Measurements from ENCODE around the gene IL17REL. TPM values are rescaled to one million over a fixed set of nuclear protein-coding genes. Genes with fewer than 3 reads are reported as not detected.

Gene IL17REL
- total RNA-seq, 1 donor from 2014 or later: not detected

GRCh38 chr22:50039669-50040443 lies 27.3 kb upstream of the IL17REL start:
- H3K27ac Mint-ChIP-seq: no peak overlapping the region
- intact Hi-C loops (cut with micrococcal nuclease): no loop called here
- peaks cover 11% of the 10 kb centered on the region for H3K27me3 Mint-ChIP-seq (ENCODE audit: insufficient read depth)
- H3K4me1 Mint-ChIP-seq (ENCODE audit: low read depth): no peaks in the 10 kb centered on the region
- no peak for DNase-seq (ENCODE audit: low spot score)
- no peaks in the 10 kb centered on the region for H3K9me3 Mint-ChIP-seq
- H3K4me3 Mint-ChIP-seq: no peak overlapping the region
- no peaks in the 10 kb centered on the region for H3K36me3 Mint-ChIP-seq (ENCODE audit: low read depth)

- DNase-seq (ENCODE audit: low spot score): no peak
- Mint-ChIP-seq H3K9me3 (no peaks in the 10 kb centered on the region), H3K36me3 (ENCODE audit: low read depth) (no peaks in the 10 kb centered on the region), H3K4me1 (ENCODE audit: low read depth) (no peaks in the 10 kb centered on the region), H3K4me3 (no peak overlapping the region), H3K27me3 (ENCODE audit: insufficient read depth) (peaks cover 8% of the 10 kb centered on the region), H3K27ac (no peak overlapping the region)
- intact Hi-C loops (cut with micrococcal nuclease): no loop called here
Measured at GRCh38 chr22:50035976-50036724, 23.6 kb upstream of the IL17REL start.

- H3K27ac Mint-ChIP-seq: no peak overlapping the region
- intact Hi-C loops (cut with micrococcal nuclease): no loop called here
- H3K27me3 Mint-ChIP-seq (ENCODE audit: insufficient read depth): peaks cover 8% of the 10 kb centered on the region
- no peaks in the 10 kb centered on the region for H3K36me3 Mint-ChIP-seq (ENCODE audit: low read depth)
- no peaks in the 10 kb centered on the region for H3K9me3 Mint-ChIP-seq
- H3K4me1 Mint-ChIP-seq (ENCODE audit: low read depth): no peaks in the 10 kb centered on the region
- H3K4me3 Mint-ChIP-seq: no peak overlapping the region
- no peak for DNase-seq (ENCODE audit: low spot score)
Measured at GRCh38 chr22:50035131-50035881, 22.7 kb upstream of the IL17REL start.

GRCh38 chr22:50034126-50035081 lies 21.8 kb upstream of the IL17REL start:
- Mint-ChIP-seq H3K27me3 (ENCODE audit: insufficient read depth) (peaks cover 8% of the 10 kb centered on the region), H3K4me1 (ENCODE audit: low read depth) (no peaks in the 10 kb centered on the region), H3K36me3 (ENCODE audit: low read depth) (no peaks in the 10 kb centered on the region), H3K4me3 (no peak overlapping the region), H3K9me3 (no peaks in the 10 kb centered on the region), H3K27ac (no peak overlapping the region)
- intact Hi-C loops (cut with micrococcal nuclease): no loop called here
- no peak for DNase-seq (ENCODE audit: low spot score)

- H3K4me3 Mint-ChIP-seq: no peak overlapping the region
- no peaks in the 10 kb centered on the region for H3K36me3 Mint-ChIP-seq (ENCODE audit: low read depth)
- no peaks in the 10 kb centered on the region for H3K9me3 Mint-ChIP-seq
- intact Hi-C loops (cut with micrococcal nuclease): no loop called here
- H3K27me3 Mint-ChIP-seq (ENCODE audit: insufficient read depth): peaks cover 10% of the 10 kb centered on the region
- DNase-seq (ENCODE audit: low spot score): no peak
- no peak overlapping the region for H3K27ac Mint-ChIP-seq
- H3K4me1 Mint-ChIP-seq (ENCODE audit: low read depth): peaks cover 1% of the 10 kb centered on the region
Measured at GRCh38 chr22:50032941-50033601, 20.5 kb upstream of the IL17REL start.

GRCh38 chr22:50032109-50032871 lies 19.7 kb upstream of the IL17REL start:
- DNase-seq (ENCODE audit: low spot score): no peak
- Mint-ChIP-seq H3K4me3 (no peak overlapping the region), H3K36me3 (ENCODE audit: low read depth) (no peaks in the 10 kb centered on the region), H3K4me1 (ENCODE audit: low read depth) (peaks cover 8% of the 10 kb centered on the region), H3K27ac (no peak overlapping the region), H3K9me3 (no peaks in the 10 kb centered on the region), H3K27me3 (ENCODE audit: insufficient read depth) (peaks cover 9% of the 10 kb centered on the region)
- intact Hi-C loops (cut with micrococcal nuclease): no loop called here

- Mint-ChIP-seq H3K27ac (no peak overlapping the region), H3K36me3 (ENCODE audit: low read depth) (no peaks in the 10 kb centered on the region), H3K9me3 (no peaks in the 10 kb centered on the region), H3K4me3 (no peak overlapping the region), H3K27me3 (ENCODE audit: insufficient read depth) (peaks cover 5% of the 10 kb centered on the region), H3K4me1 (ENCODE audit: low read depth) (peaks cover 8% of the 10 kb centered on the region)
- intact Hi-C loops (cut with micrococcal nuclease): loop anchor here (2.0 kb wide), 1 partner anchor 55 kb away; no protein-coding TSS in a partner anchor
- no peak for DNase-seq (ENCODE audit: low spot score)
Measured at GRCh38 chr22:50031189-50032091, 18.9 kb upstream of the IL17REL start.

GRCh38 chr22:50030297-50031188 lies 18.0 kb upstream of the IL17REL start:
- H3K9me3 Mint-ChIP-seq: no peaks in the 10 kb centered on the region
- H3K4me1 Mint-ChIP-seq (ENCODE audit: low read depth): peaks cover 8% of the 10 kb centered on the region
- H3K36me3 Mint-ChIP-seq (ENCODE audit: low read depth): no peaks in the 10 kb centered on the region
- DNase-seq (ENCODE audit: low spot score): peak; percentile 76
- H3K27ac Mint-ChIP-seq: no peak overlapping the region
- H3K4me3 Mint-ChIP-seq: no peak overlapping the region
- H3K27me3 Mint-ChIP-seq (ENCODE audit: insufficient read depth): peaks cover 5% of the 10 kb centered on the region
- intact Hi-C loops (cut with micrococcal nuclease): loop anchor here (1.0 to 2.0 kb wide), 5 partner anchors 37 to 263 kb away; no protein-coding TSS in a partner anchor

- Mint-ChIP-seq H3K36me3 (ENCODE audit: low read depth) (no peaks in the 10 kb centered on the region), H3K27ac (peak overlapping the region; percentile 68), H3K27me3 (ENCODE audit: insufficient read depth) (peaks cover 10% of the 10 kb centered on the region), H3K4me3 (no peak overlapping the region), H3K4me1 (ENCODE audit: low read depth) (peaks cover 18% of the 10 kb centered on the region), H3K9me3 (no peaks in the 10 kb centered on the region)
- intact Hi-C loops (cut with micrococcal nuclease): no loop called here
- no peak for DNase-seq (ENCODE audit: low spot score)
Measured at GRCh38 chr22:50027639-50028537, 15.3 kb upstream of the IL17REL start.
